Keratinocyte (primary cell): ENCODE measurements around the gene SPCS3.
"Not testable (repeated sequence)": the region's sequence is repeated elsewhere in the genome, so short reads cannot be mapped to it uniquely, and the experiment has no call there.

Source experiments
- CTCF ChIP-seq, 3 experiments: IDR thresholded peaks in 1 of 3; conservative IDR thresholded peaks in 1 of 3; optimal IDR thresholded peaks in 1 of 3; 2 replicates in 2 of 3; 3 replicates in 1 of 3; pipeline versions ENCODE3 to v1.5.1; 2011; ENCODE audit warnings: low read length in 3 of 3, mild to moderate bottlenecking in 3 of 3, moderate library complexity in 2 of 3, control low read depth in 1 of 3, inconsistent platforms in 1 of 3; ENCODE audit not compliant: insufficient read depth in 2 of 3; ENCODE audit errors: extremely low read depth in 1 of 3
- EZH2 ChIP-seq: IDR thresholded peaks from one replicate; pipeline ENCODE4 v1.6.1; 2012; ENCODE audit warnings: inconsistent platforms, mild to moderate bottlenecking, low read length, moderate library complexity

- TF ChIP-seq CTCF (optimal IDR thresholded peaks at IDR 0.05 in 1 of 3, IDR thresholded peaks at IDR 0.05 in 1 of 3, conservative IDR thresholded peaks at IDR 0.05 in 1 of 3; ENCODE audit: extremely low read depth in 1 of 3, insufficient read depth in 2 of 3, low read length in 3 of 3); EZH2: not testable (repeated sequence)
These were observed 23.9 kb upstream of the SPCS3 start for GRCh38 chr4:176295907-176296306.
